ENCODE data around the gene EZR. TPM values are rescaled to one million over a fixed set of nuclear protein-coding genes. Genes with fewer than 3 reads are reported as not detected.
"Not testable (repeated sequence)": the region's sequence is repeated elsewhere in the genome, so short reads cannot be mapped to it uniquely, and the experiment has no call there.

The EZR gene
- total RNA-seq, 1 donor from 2014 or later: 204 TPM

- Mint-ChIP-seq H3K4me1 (peaks cover 78% of the 10 kb centered on the region), H3K27me3 (no peaks in the 10 kb centered on the region), H3K36me3 (ENCODE audit: low read depth) (peaks cover 64% of the 10 kb centered on the region), H3K9me3 (peaks cover 1% of the 10 kb centered on the region), H3K27ac (peak overlapping the region; percentile 40), H3K4me3 (no peak overlapping the region)
- no peak for DNase-seq
- intact Hi-C loops (cut with micrococcal nuclease): loop anchor here (2.0 kb wide), 1 partner anchor 15 kb away; no protein-coding TSS in a partner anchor
Measured at GRCh38 chr6:158807515-158808441, 11.4 kb downstream of the EZR start.

- peak overlapping the region; percentile 38 for H3K4me3 Mint-ChIP-seq
- peak overlapping the region; percentile 74 for H3K27ac Mint-ChIP-seq
- H3K4me1 Mint-ChIP-seq: peaks cover 68% of the 10 kb centered on the region
- intact Hi-C loops (cut with micrococcal nuclease): loop anchor here (1.0 to 2.0 kb wide), 2 partner anchors 9 to 13 kb away; no protein-coding TSS in a partner anchor
- no peaks in the 10 kb centered on the region for H3K27me3 Mint-ChIP-seq
- no peaks in the 10 kb centered on the region for H3K9me3 Mint-ChIP-seq
- peaks cover 53% of the 10 kb centered on the region for H3K36me3 Mint-ChIP-seq (ENCODE audit: low read depth)
- DNase-seq: no peak
Measured at GRCh38 chr6:158805698-158806377, 13.3 kb downstream of the EZR start.

- H3K36me3 Mint-ChIP-seq (ENCODE audit: low read depth): peaks cover 42% of the 10 kb centered on the region
- H3K27ac Mint-ChIP-seq: peak overlapping the region; percentile 75
- H3K27me3 Mint-ChIP-seq: no peaks in the 10 kb centered on the region
- no peaks in the 10 kb centered on the region for H3K9me3 Mint-ChIP-seq
- peak overlapping the region; percentile 84 for H3K4me3 Mint-ChIP-seq
- peaks cover 70% of the 10 kb centered on the region for H3K4me1 Mint-ChIP-seq
- intact Hi-C loops (cut with micrococcal nuclease): no loop called here
- no peak for DNase-seq
Measured at GRCh38 chr6:158804207-158804606, 15.0 kb downstream of the EZR start.

GRCh38 chr6:158803733-158804143 lies 15.4 kb downstream of the EZR start:
- Mint-ChIP-seq H3K4me3 (peak overlapping the region; percentile 84), H3K27me3 (no peaks in the 10 kb centered on the region), H3K4me1 (peaks cover 71% of the 10 kb centered on the region), H3K9me3 (no peaks in the 10 kb centered on the region), H3K36me3 (ENCODE audit: low read depth) (peaks cover 41% of the 10 kb centered on the region), H3K27ac (peak overlapping the region; percentile 75)
- intact Hi-C loops (cut with micrococcal nuclease): no loop called here
- peak; percentile 86 for DNase-seq

GRCh38 chr6:158801655-158802294 lies 17.4 kb downstream of the EZR start:
- peaks cover 71% of the 10 kb centered on the region for H3K4me1 Mint-ChIP-seq
- no peak for DNase-seq
- H3K9me3 Mint-ChIP-seq: no peaks in the 10 kb centered on the region
- peak overlapping the region; percentile 39 for H3K27ac Mint-ChIP-seq
- H3K36me3 Mint-ChIP-seq (ENCODE audit: low read depth): peaks cover 29% of the 10 kb centered on the region
- no peaks in the 10 kb centered on the region for H3K27me3 Mint-ChIP-seq
- H3K4me3 Mint-ChIP-seq: no peak overlapping the region
- intact Hi-C loops (cut with micrococcal nuclease): no loop called here

GRCh38 chr6:158799051-158799792 lies 19.9 kb downstream of the EZR start:
- Mint-ChIP-seq H3K27me3 (no peaks in the 10 kb centered on the region), H3K36me3 (ENCODE audit: low read depth) (peaks cover 22% of the 10 kb centered on the region), H3K9me3 (no peaks in the 10 kb centered on the region), H3K27ac (peak overlapping the region; percentile 77), H3K4me3 (peak overlapping the region; percentile 47), H3K4me1 (peaks cover 66% of the 10 kb centered on the region)
- intact Hi-C loops (cut with micrococcal nuclease): no loop called here
- no peak for DNase-seq

- no peak for DNase-seq
- intact Hi-C loops (cut with micrococcal nuclease): no loop called here
- no peaks in the 10 kb centered on the region for H3K9me3 Mint-ChIP-seq
- no peak overlapping the region for H3K4me3 Mint-ChIP-seq
- H3K4me1 Mint-ChIP-seq: peaks cover 66% of the 10 kb centered on the region
- H3K36me3 Mint-ChIP-seq (ENCODE audit: low read depth): peaks cover 25% of the 10 kb centered on the region
- H3K27me3 Mint-ChIP-seq: no peaks in the 10 kb centered on the region
- peak overlapping the region; percentile 72 for H3K27ac Mint-ChIP-seq
Measured at GRCh38 chr6:158798311-158798710, 20.9 kb downstream of the EZR start.

- intact Hi-C loops (cut with micrococcal nuclease): loop anchor here (1.0 to 2.0 kb wide), 2 partner anchors 17 to 73 kb away; no protein-coding TSS in a partner anchor
Measured at GRCh38 chr6:158797331-158798310, 21.5 kb downstream of the EZR start.

GRCh38 chr6:158796353-158796752 lies 22.8 kb downstream of the EZR start:
- H3K9me3 Mint-ChIP-seq: no peaks in the 10 kb centered on the region
- H3K4me1 Mint-ChIP-seq: peaks cover 67% of the 10 kb centered on the region
- no peak overlapping the region for H3K4me3 Mint-ChIP-seq
- no peak overlapping the region for H3K27ac Mint-ChIP-seq
- H3K27me3 Mint-ChIP-seq: no peaks in the 10 kb centered on the region
- intact Hi-C loops (cut with micrococcal nuclease): loop anchor here (2.0 kb wide), 1 partner anchor 18 kb away; no protein-coding TSS in a partner anchor
- DNase-seq: no peak
- peaks cover 20% of the 10 kb centered on the region for H3K36me3 Mint-ChIP-seq (ENCODE audit: low read depth)

More at GRCh38 chr6:158797331-158798310, 21.5 kb downstream of the EZR start:
- peaks cover 25% of the 10 kb centered on the region for H3K36me3 Mint-ChIP-seq (ENCODE audit: low read depth)
- no peaks in the 10 kb centered on the region for H3K27me3 Mint-ChIP-seq
- H3K4me1 Mint-ChIP-seq: peaks cover 65% of the 10 kb centered on the region
- H3K4me3 Mint-ChIP-seq: peak overlapping the region; percentile 35
- no peak for DNase-seq
- H3K9me3 Mint-ChIP-seq: no peaks in the 10 kb centered on the region
- H3K27ac Mint-ChIP-seq: peak overlapping the region; percentile 72

- Mint-ChIP-seq H3K4me3 (no peak overlapping the region), H3K27ac (peak overlapping the region; percentile 54), H3K9me3 (no peaks in the 10 kb centered on the region), H3K27me3 (no peaks in the 10 kb centered on the region), H3K4me1 (peaks cover 74% of the 10 kb centered on the region), H3K36me3 (ENCODE audit: low read depth) (peaks cover 20% of the 10 kb centered on the region)
- intact Hi-C loops (cut with micrococcal nuclease): no loop called here
- DNase-seq: no peak
Measured at GRCh38 chr6:158795516-158795915, 23.7 kb downstream of the EZR start.

GRCh38 chr6:158793432-158793831 lies 25.7 kb downstream of the EZR start:
- Mint-ChIP-seq H3K4me3 (no peak overlapping the region), H3K4me1 (peaks cover 72% of the 10 kb centered on the region), H3K36me3 (ENCODE audit: low read depth) (peaks cover 27% of the 10 kb centered on the region), H3K27me3 (no peaks in the 10 kb centered on the region), H3K9me3 (no peaks in the 10 kb centered on the region), H3K27ac (no peak overlapping the region)
- intact Hi-C loops (cut with micrococcal nuclease): loop anchor here (1.0 to 2.0 kb wide), 2 partner anchors 13 to 179 kb away; no protein-coding TSS in a partner anchor
- DNase-seq: no peak

GRCh38 chr6:158792505-158792904 lies 26.7 kb downstream of the EZR start:
- Mint-ChIP-seq H3K4me1 (peaks cover 66% of the 10 kb centered on the region), H3K27ac (peak overlapping the region; percentile 31), H3K36me3 (ENCODE audit: low read depth) (peaks cover 30% of the 10 kb centered on the region)
- H3K9me3 Mint-ChIP-seq, DNase-seq, H3K27me3 Mint-ChIP-seq, H3K4me3 Mint-ChIP-seq: not testable (repeated sequence)
- intact Hi-C loops (cut with micrococcal nuclease): loop anchor here (2.0 kb wide), 1 partner anchor 14 kb away; no protein-coding TSS in a partner anchor
